Testis (tissue), 3 donors: ENCODE measurements around the gene POU2AF1. TPM values are rescaled to one million over a fixed set of nuclear protein-coding genes. Genes with fewer than 3 reads are reported as not detected.
A peak's percentile ranks its signal among the peaks of the same experiment; 100 is the strongest.

ENCODE experiments used
- DNase-seq: peaks from one replicate; pipeline ENCODE4 v3.0.0-alpha.2; 2019
- H3K27ac ChIP-seq, 2 donors: fragments of 200-600 bp; sonication (generic); one replicate each; pipeline ENCODE4 v1.5.1; 2019
- H3K27me3 ChIP-seq: fragments of 200-600 bp; sonication (generic); one replicate; pipeline ENCODE4 v1.5.1; 2019
- H3K36me3 ChIP-seq: fragments of 200-600 bp; sonication (generic); one replicate; pipeline ENCODE4 v1.5.1; 2017; ENCODE audit warnings: low read depth; ENCODE audit errors: missing control alignments
- H3K4me1 ChIP-seq: fragments of 200-600 bp; sonication (generic); one replicate; pipeline ENCODE4 v1.5.1; 2019
- H3K4me3 ChIP-seq, 2 donors: fragments of 200-600 bp; sonication (generic); one replicate each; pipeline ENCODE4 v1.5.1; 2017 to 2019
- H3K9me3 ChIP-seq: fragments of 200-600 bp; sonication (generic); one replicate; pipeline ENCODE4 v1.5.1; 2017
- POLR2A ChIP-seq: fragments of 450-650 bp; IDR thresholded peaks from one replicate; pipeline ENCODE4 v1.6.1; 2017; ENCODE audit warnings: antibody characterized with exemption, mild to moderate bottlenecking, moderate library complexity
- WGBS, 2 donors: methylation state at CpG; one replicate each; pipeline ENCODE4 v1.1.5; 2018; 5-methylcytosine and 5-hydroxymethylcytosine counted together
- intact Hi-C: fragments of 100-400 bp; cut with DNase I; formaldehyde crosslinking; loops from one replicate; pipeline ENCODE4 v1.15.1; 2023; ENCODE audit warnings: low total_unique reads
- polyA plus RNA-seq: library from polyadenylated mRNA; stranded (reverse); fragments of 350-450 nt; fragmentation: Illumina TruSeq; extraction: RNeasy Lipid Tissue Mini Kit (QIAGEN cat#74804); gene quantifications from one replicate; pipeline ENCODE4 v1.2.3, GENCODE V29; 2014; ENCODE audit warnings: low read depth, low replicate concordance; ENCODE audit not compliant: insufficient read depth
- total RNA-seq, 2 donors: library from RNA; depleted of rRNA; stranded (reverse); fragments of >200 nt; gene quantifications; one replicate each; pipeline ENCODE4 v1.2.3, GENCODE V29; 2016
- TF ChIP-seq, protein P1 (sequence below), 3 experiments: fragments of 450-650 bp in 2 of 3; fragments of 200-600 bp in 1 of 3; sonication (generic) in 1 of 3; IDR thresholded peaks; one replicate each; pipeline ENCODE4 v1.5.1; 2016 to 2019; ENCODE audit warnings: antibody characterized with exemption in 3 of 3, mild to moderate bottlenecking in 2 of 3, moderate library complexity in 1 of 3

The POU2AF1 gene
- total and polyA plus RNA-seq, 3 donors from 2014 or later, result 2.7 to 4.6 (median 2.8) TPM

DNA sequence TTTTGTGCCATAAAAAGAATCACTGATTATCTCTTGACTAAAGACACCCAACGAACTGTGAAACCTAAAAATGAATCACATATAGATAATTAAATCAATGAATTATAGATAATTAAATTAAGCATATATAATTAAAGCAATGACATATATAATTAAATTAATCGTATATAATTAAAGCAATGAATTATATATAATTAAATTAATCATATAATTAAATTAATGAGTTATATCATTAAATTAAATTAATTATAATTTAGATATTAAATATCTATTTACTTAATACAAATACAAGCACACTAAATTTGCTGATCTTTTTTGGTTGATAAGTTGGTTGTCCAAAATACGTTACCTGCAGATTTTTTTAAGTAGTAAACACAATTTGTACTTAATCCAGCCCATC lies 30.9 kb downstream of the POU2AF1 start:
- DNase-seq, result no peak
- intact Hi-C loops, result no loop called here
- Histone ChIP-seq H3K9me3 (no peaks in the 10 kb centered on the region), H3K36me3 (no peaks in the 10 kb centered on the region), H3K27ac (no peak overlapping the region), H3K27me3 (no peaks in the 10 kb centered on the region), H3K4me3 (no peak overlapping the region), H3K4me1 (peaks cover 12% of the 10 kb centered on the region)
- WGBS, 2 donors, result 83 to 84% methylated on average over 3 of the region's 3 CpGs
- TF ChIP-seq, protein P1, sequence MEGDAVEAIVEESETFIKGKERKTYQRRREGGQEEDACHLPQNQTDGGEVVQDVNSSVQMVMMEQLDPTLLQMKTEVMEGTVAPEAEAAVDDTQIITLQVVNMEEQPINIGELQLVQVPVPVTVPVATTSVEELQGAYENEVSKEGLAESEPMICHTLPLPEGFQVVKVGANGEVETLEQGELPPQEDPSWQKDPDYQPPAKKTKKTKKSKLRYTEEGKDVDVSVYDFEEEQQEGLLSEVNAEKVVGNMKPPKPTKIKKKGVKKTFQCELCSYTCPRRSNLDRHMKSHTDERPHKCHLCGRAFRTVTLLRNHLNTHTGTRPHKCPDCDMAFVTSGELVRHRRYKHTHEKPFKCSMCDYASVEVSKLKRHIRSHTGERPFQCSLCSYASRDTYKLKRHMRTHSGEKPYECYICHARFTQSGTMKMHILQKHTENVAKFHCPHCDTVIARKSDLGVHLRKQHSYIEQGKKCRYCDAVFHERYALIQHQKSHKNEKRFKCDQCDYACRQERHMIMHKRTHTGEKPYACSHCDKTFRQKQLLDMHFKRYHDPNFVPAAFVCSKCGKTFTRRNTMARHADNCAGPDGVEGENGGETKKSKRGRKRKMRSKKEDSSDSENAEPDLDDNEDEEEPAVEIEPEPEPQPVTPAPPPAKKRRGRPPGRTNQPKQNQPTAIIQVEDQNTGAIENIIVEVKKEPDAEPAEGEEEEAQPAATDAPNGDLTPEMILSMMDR (IDR thresholded peaks at IDR 0.05), result no peak
- TF ChIP-seq POLR2A, result no peak

DNA sequence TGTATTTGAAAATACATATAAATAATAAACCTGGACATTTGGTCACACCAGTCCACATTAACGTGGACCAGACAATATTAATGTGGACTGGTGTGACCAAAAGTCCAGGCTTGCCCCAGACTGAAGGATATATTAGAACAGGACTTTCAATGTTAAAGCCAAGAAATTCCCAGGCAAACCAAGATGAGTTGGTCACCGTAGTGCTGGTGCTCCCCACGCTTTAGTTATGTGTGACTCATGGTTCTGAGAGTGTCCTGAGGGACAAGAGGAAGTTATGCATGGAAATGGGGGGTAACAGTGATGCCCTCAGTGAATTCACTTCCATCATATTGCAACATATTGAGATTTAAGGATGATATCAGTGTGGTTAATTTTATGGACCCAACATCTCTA lies 31.4 kb downstream of the POU2AF1 start:
- Histone ChIP-seq H3K9me3 (no peaks in the 10 kb centered on the region), H3K4me1 (peaks cover 12% of the 10 kb centered on the region), H3K36me3 (no peaks in the 10 kb centered on the region), H3K27ac (no peak overlapping the region), H3K27me3 (no peaks in the 10 kb centered on the region), H3K4me3 (no peak overlapping the region)
- 73% methylated on average over 3 of the region's 3 CpGs for WGBS, 2 donors
- TF ChIP-seq, protein P1 (IDR thresholded peaks at IDR 0.05), result no peak
- TF ChIP-seq POLR2A, result no peak
- intact Hi-C loops, result no loop called here
- no peak for DNase-seq

DNA sequence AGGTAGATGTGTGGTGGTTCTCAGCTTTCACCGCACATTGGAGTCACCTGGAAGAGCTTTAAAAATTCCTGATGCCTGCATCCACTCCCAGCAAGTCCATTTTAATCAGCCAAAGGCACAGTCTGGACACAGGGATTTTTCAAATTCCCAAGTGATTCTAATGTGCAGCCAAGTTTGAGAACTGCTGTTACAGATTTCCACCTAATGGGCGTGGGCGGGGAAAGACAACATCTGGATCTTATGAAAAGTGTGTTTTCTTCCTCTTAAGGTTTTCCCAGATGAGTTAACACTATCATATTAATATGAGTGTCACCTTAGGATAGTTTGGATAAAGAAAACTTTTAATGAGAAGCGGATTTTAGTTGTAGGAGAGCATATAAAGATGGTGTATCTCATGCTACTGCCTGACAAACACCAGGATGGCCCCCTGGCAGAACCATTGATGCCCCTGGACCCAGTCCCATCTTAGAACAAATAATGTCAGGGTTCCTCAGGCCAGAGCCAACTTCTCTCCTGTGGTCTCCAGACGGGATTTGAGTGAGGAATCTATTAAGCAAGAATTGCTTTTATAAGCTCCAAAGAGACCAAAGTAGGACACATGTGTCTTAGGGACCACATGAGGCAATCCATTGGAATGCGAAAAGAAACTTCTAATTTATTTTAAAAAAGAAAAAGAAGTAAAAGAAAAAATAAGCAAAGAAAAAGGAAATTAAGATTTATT lies 31.9 kb downstream of the POU2AF1 start:
- Histone ChIP-seq H3K4me1 (peaks cover 12% of the 10 kb centered on the region), H3K9me3 (no peaks in the 10 kb centered on the region), H3K36me3 (no peaks in the 10 kb centered on the region), H3K27me3 (no peaks in the 10 kb centered on the region), H3K27ac (peak overlapping the region in 1 of 2 donors; percentile 57), H3K4me3 (no peak overlapping the region)
- intact Hi-C loops, result no loop called here
- TF ChIP-seq, protein P1 (IDR thresholded peaks at IDR 0.05), result no peak
- no peak for TF ChIP-seq POLR2A
- WGBS, 2 donors, result 63 to 70% methylated on average over 6 of the region's 6 CpGs
- peak; percentile 53 for DNase-seq

DNA sequence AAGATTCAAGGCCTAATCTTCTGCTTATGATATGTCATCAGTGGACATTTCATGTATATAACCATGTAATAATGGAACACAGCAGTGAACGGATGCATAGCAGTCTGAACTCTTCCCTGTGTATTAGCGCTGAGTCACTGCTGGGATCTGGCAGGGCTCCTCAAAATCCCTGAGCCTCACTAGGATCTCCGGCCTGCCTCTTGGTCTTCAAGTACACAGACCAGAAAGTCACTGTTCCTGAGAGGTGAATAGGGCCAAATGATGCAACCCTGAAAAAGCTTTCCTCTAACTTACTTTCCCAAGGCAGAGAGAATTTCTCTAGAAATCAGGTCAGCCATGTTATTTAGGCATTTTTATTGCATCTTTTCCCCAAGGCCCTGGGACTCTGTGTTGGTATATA lies 35.0 kb downstream of the POU2AF1 start:
- peak; percentile 81 for DNase-seq
- Histone ChIP-seq H3K4me1 (no peaks in the 10 kb centered on the region), H3K4me3 (no peak overlapping the region), H3K9me3 (no peaks in the 10 kb centered on the region), H3K27me3 (no peaks in the 10 kb centered on the region), H3K36me3 (no peaks in the 10 kb centered on the region), H3K27ac (no peak overlapping the region)
- WGBS, 2 donors, result 60 to 67% methylated on average over 3 of the region's 3 CpGs
- TF ChIP-seq, protein P1 (IDR thresholded peaks at IDR 0.05), result no peak
- TF ChIP-seq POLR2A, result no peak
- intact Hi-C loops, result no loop called here

- 77 to 78% methylated on average over 3 of the region's 3 CpGs for WGBS, 2 donors
- Histone ChIP-seq H3K4me3 (no peak overlapping the region), H3K4me1 (no peaks in the 10 kb centered on the region), H3K9me3 (no peaks in the 10 kb centered on the region), H3K27me3 (no peaks in the 10 kb centered on the region), H3K36me3 (no peaks in the 10 kb centered on the region), H3K27ac (no peak overlapping the region)
- intact Hi-C loops, result no loop called here
- DNase-seq, result no peak
- TF ChIP-seq POLR2A, result no peak
- TF ChIP-seq, protein P1 (IDR thresholded peaks at IDR 0.05), result no peak
Measured at GRCh38 chr11:111342329-111342728, 36.7 kb downstream of the POU2AF1 start.
